Skeletal muscle tissue (tissue), 4 donors: ENCODE results near the gene TMC8. TPM values are rescaled to one million over a fixed set of nuclear protein-coding genes. Genes with fewer than 3 reads are reported as not detected.

ENCODE experiments used
- H3K27ac ChIP-seq: one replicate; pipeline ENCODE4 v1.7.0; 2013; ENCODE audit warnings: mild to moderate bottlenecking, low read depth, low read length, inconsistent platforms
- H3K27me3 ChIP-seq, 3 donors: one replicate each; pipeline ENCODE4 v1.7.0; 2013; ENCODE audit warnings: low read length in 3 of 3; ENCODE audit not compliant: control insufficient read depth in 3 of 3, insufficient read depth in 3 of 3
- H3K36me3 ChIP-seq, 3 donors: one replicate each; pipeline ENCODE4 v1.7.0; 2013; ENCODE audit warnings: low read length in 3 of 3; ENCODE audit not compliant: control insufficient read depth in 3 of 3, insufficient read depth in 3 of 3
- H3K4me1 ChIP-seq, 3 donors: one replicate each; pipeline ENCODE4 v1.7.0; 2013; ENCODE audit warnings: low read length in 3 of 3, mild to moderate bottlenecking in 3 of 3; ENCODE audit not compliant: control insufficient read depth in 3 of 3, insufficient read depth in 3 of 3
- H3K4me3 ChIP-seq, 3 donors: one replicate each; pipeline ENCODE4 v1.7.0; 2013; ENCODE audit warnings: low read length in 3 of 3
- H3K9ac ChIP-seq, 3 donors: one replicate each; pipeline ENCODE4 v1.7.0; 2013; ENCODE audit warnings: low read length in 3 of 3, mild to moderate bottlenecking in 3 of 3, moderate library complexity in 2 of 3, low read depth in 1 of 3
- H3K9me3 ChIP-seq, 3 donors: one replicate each; pipeline ENCODE4 v1.7.0; 2013; ENCODE audit warnings: low read length in 3 of 3; ENCODE audit not compliant: control insufficient read depth in 3 of 3
- total RNA-seq: library from RNA; depleted of rRNA; stranded (reverse); fragments of >200 nt; gene quantifications from one replicate; pipeline ENCODE4 v1.2.3, GENCODE V29; 2014
- donor health status: Osteomylitis.

The TMC8 gene
- total RNA-seq, 1 donor from 2014 or later: 7.8 TPM

DNA sequence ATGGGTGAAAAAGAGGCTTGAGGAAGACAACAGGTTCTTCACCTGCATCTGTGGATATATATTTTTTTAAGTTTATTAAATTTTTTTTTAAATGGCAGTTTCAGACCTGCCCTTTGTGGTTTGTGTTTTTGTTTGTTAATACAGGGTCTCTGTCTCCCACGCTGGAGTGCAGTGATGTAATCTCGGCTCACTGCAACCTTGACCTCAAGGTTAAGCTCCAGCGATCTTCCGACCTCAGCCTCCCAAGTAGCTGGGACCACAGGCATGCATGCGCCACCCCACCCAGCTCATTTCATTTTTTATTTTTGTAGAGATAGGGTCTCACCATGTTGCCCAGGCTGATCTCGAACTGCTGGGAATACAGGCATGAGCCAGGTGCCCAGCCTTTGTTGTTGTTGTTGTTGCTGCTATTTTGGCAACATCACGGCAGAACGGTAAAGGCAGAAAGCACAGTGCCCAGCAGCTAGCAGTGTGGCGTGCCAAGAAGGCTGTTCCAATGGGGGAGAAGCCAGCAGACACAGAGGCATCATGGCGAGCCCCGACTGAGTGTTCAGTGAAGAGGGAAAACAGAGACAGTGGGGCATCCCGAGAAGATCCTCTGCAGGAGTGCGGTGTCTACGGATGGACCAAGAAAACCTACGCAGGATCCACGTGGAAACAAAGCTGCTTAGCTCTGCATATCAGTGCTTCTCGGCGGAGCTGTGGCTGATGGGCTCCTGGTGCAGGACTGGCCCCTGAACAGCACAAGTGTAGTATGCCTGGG lies 21.7 kb upstream of the TMC8 start:
- Histone ChIP-seq H3K4me1 (peaks cover 24 to 34% (median 32%) of the 10 kb centered on the region in 3 donors), H3K27ac (no peak overlapping the region), H3K36me3 (peaks cover 17 to 25% (median 25%) of the 10 kb centered on the region in 3 donors)

GRCh38 chr17:78109489-78109761 lies 21.1 kb upstream of the TMC8 start:
- no peaks in the 10 kb centered on the region for H3K9me3 ChIP-seq
- no peak overlapping the region for H3K9ac ChIP-seq
- no peak overlapping the region for H3K4me3 ChIP-seq
- H3K4me1 ChIP-seq: peaks cover 24 to 34% (median 32%) of the 10 kb centered on the region in 3 donors
- peaks cover 12 to 20% (median 20%) of the 10 kb centered on the region in 3 donors for H3K36me3 ChIP-seq
- H3K27ac ChIP-seq: no peak overlapping the region
- no peaks in the 10 kb centered on the region for H3K27me3 ChIP-seq

More for the DNA sequence above, 21.7 kb upstream of the TMC8 start:
- Histone ChIP-seq H3K27me3 (no peaks in the 10 kb centered on the region), H3K9me3 (no peaks in the 10 kb centered on the region), H3K4me3 (no peak overlapping the region), H3K9ac (peak overlapping the region in 1 of 3 donors; percentile 33)

DNA sequence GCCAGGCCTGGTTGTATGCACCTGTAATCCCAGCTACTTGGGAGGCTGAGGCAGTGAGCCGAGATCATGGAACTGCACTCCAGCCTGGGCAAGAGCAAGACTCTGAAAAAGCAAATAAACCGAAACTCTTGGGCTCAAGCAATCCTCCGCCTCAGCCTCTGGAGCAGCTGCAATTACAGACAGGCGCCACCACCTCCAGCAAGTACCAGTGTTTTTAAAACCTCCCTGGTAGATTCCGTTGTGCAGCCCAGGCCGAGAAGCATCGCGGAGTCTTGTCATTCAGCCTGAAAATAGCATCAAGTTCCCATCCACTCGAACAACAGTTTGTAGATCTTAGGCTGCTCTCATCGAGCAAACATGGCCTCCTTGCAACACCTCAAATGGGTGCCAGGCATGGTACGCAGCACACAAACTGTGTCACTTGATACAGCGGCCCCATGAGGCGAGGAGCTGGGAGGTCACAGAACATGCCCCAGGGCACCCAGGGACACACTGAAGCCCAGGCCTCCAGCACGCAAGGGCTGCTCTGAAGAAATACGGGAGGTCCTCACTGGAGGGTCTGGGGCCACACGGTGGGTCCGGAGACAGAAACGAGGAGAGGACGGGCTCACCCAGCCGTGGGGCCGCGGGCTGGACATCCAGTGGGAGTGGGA lies 20.1 kb upstream of the TMC8 start:
- H3K36me3 ChIP-seq: peaks cover 9 to 15% (median 13%) of the 10 kb centered on the region in 3 donors

DNA sequence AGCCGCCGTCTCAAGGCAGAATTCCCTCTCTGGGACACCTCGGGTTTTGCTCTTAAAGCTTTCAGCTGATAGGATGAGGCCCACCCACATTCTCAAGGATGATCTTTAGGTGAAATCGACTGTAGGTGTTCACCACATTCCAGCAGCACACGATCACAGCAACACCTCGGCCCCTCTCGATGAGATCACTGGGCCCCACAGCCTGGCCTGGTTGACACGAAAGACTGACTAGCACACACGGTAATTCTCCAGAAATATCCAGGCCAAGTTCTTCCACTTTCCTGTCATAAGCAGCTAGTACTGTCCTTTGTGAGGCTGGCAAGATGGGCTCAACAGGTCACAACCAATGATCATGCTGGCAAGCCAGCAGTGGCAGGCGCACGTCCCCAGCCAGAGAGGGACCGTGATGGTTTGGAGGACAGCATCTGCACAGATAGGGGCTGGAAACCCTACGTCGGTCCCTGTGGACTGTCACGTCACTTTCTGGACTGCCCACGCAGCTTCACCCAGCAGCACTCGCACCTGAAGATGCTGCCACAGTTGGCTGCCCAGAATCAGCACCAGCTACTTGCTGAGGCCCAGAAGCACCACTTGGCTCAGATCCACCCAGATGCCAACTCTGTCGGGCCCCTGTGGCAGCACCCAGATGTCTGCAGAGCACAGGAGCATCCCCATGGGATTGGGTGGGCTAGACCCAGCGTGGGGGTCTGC lies 19.4 kb upstream of the TMC8 start:
- Histone ChIP-seq H3K27me3 (no peaks in the 10 kb centered on the region), H3K9ac (peak overlapping the region in 2 of 3 donors; percentile 25 to 27), H3K9me3 (no peaks in the 10 kb centered on the region), H3K4me1 (peaks cover 24 to 34% (median 32%) of the 10 kb centered on the region in 3 donors), H3K4me3 (no peak overlapping the region), H3K36me3 (peaks cover 8 to 13% (median 10%) of the 10 kb centered on the region in 3 donors), H3K27ac (peak overlapping the region; percentile 42)

More for the DNA sequence above, 20.1 kb upstream of the TMC8 start:
- Histone ChIP-seq H3K4me3 (peak overlapping the region in 1 of 3 donors; percentile 35), H3K27me3 (no peaks in the 10 kb centered on the region), H3K27ac (peak overlapping the region; percentile 42), H3K9me3 (no peaks in the 10 kb centered on the region), H3K4me1 (peaks cover 24 to 34% (median 32%) of the 10 kb centered on the region in 3 donors), H3K9ac (peak overlapping the region in 2 of 3 donors; percentile 27 to 60)

- no peak overlapping the region for H3K4me3 ChIP-seq
- peaks cover 24 to 34% (median 32%) of the 10 kb centered on the region in 3 donors for H3K4me1 ChIP-seq
- H3K9me3 ChIP-seq: no peaks in the 10 kb centered on the region
- H3K27me3 ChIP-seq: no peaks in the 10 kb centered on the region
- H3K9ac ChIP-seq: no peak overlapping the region
- no peak overlapping the region for H3K27ac ChIP-seq
- peaks cover 4 to 11% (median 10%) of the 10 kb centered on the region in 3 donors for H3K36me3 ChIP-seq
Measured at GRCh38 chr17:78111727-78112517, 18.6 kb upstream of the TMC8 start.

GRCh38 chr17:78112518-78113471 lies 17.8 kb upstream of the TMC8 start:
- Histone ChIP-seq H3K27ac (no peak overlapping the region), H3K4me1 (peaks cover 24 to 34% (median 32%) of the 10 kb centered on the region in 3 donors), H3K4me3 (peak overlapping the region in 1 of 3 donors; percentile 41), H3K9me3 (no peaks in the 10 kb centered on the region), H3K27me3 (no peaks in the 10 kb centered on the region), H3K9ac (no peak overlapping the region), H3K36me3 (peaks cover 3 to 10% (median 5%) of the 10 kb centered on the region in 3 donors)

- Histone ChIP-seq H3K27me3 (no peaks in the 10 kb centered on the region), H3K27ac (no peak overlapping the region), H3K4me1 (peaks cover 22 to 29% (median 28%) of the 10 kb centered on the region in 3 donors), H3K36me3 (peaks cover 2 to 3% (median 3%) of the 10 kb centered on the region in 3 donors), H3K9ac (no peak overlapping the region), H3K9me3 (no peaks in the 10 kb centered on the region), H3K4me3 (no peak overlapping the region)
Measured at GRCh38 chr17:78113804-78114785, 16.5 kb upstream of the TMC8 start.
